HEK293 (cell line): Measurements from ENCODE around the gene KCNMB4.

ENCODE experiments used
- CTCF ChIP-seq: fragments of 450-650 bp; formaldehyde crosslinking; IDR thresholded peaks from 2 replicates; pipeline ENCODE4 v1.5.1; 2016; ENCODE audit warnings: missing biosample characterization, missing genetic modification characterization
- HOXA7 ChIP-seq: sonication (generic); formaldehyde crosslinking; IDR thresholded peaks from 2 replicates; pipeline ENCODE4 v1.8.1; 2022; ENCODE audit warnings: missing genetic modification reagents, borderline replicate concordance
- KLF7 ChIP-seq: fragments of 450-650 bp; formaldehyde crosslinking; IDR thresholded peaks from 2 replicates; pipeline ENCODE4 v1.5.1; 2016; ENCODE audit warnings: missing biosample characterization, missing genetic modification characterization, borderline replicate concordance
- REST ChIP-seq: fragments of 450-650 bp; formaldehyde crosslinking; IDR thresholded peaks from 2 replicates; pipeline ENCODE4 v1.5.1; 2016; ENCODE audit warnings: missing biosample characterization, missing genetic modification characterization
- SETDB1 ChIP-seq: IDR thresholded peaks from one replicate; pipeline ENCODE4 v1.6.1; 2017; ENCODE audit warnings: mild to moderate bottlenecking, low read length, moderate library complexity, mixed read lengths; ENCODE audit not compliant: insufficient read length
- TSHZ1 ChIP-seq: fragments of 450-650 bp; formaldehyde crosslinking; IDR thresholded peaks from 2 replicates; pipeline ENCODE4 v1.5.1; 2016; ENCODE audit warnings: missing biosample characterization, missing genetic modification characterization, borderline replicate concordance
- YY1 ChIP-seq: fragments of 450-650 bp; formaldehyde crosslinking; IDR thresholded peaks from 2 replicates; pipeline ENCODE4 v1.5.1; 2018; ENCODE audit warnings: missing biosample characterization, missing genetic modification characterization
- ZNF114 ChIP-seq: fragments of 450-650 bp; formaldehyde crosslinking; IDR thresholded peaks from 2 replicates; pipeline ENCODE4 v1.5.0; 2017; ENCODE audit warnings: missing biosample characterization, missing genetic modification characterization
- ZNF48 ChIP-seq: fragments of 450-650 bp; formaldehyde crosslinking; IDR thresholded peaks from 2 replicates; pipeline ENCODE4 v1.5.1; 2016; ENCODE audit warnings: missing biosample characterization, missing genetic modification characterization
- ZNF510 ChIP-seq: fragments of 450-650 bp; formaldehyde crosslinking; IDR thresholded peaks from 2 replicates; pipeline ENCODE4 v1.5.1; 2018; ENCODE audit warnings: mild to moderate bottlenecking, missing genetic modification characterization, missing biosample characterization; ENCODE audit not compliant: insufficient replicate concordance
- ZNF514 ChIP-seq: fragments of 450-650 bp; formaldehyde crosslinking; IDR thresholded peaks from 2 replicates; pipeline ENCODE4 v1.5.1; 2016; ENCODE audit warnings: missing biosample characterization, missing genetic modification characterization
- ZNF660 ChIP-seq: fragments of 450-650 bp; IDR thresholded peaks from 2 replicates; pipeline ENCODE4 v1.5.1; 2018; ENCODE audit warnings: missing biosample characterization, mild to moderate bottlenecking, missing genetic modification characterization

- TF ChIP-seq CTCF (tag by site-specific recombination): no peak
- TF ChIP-seq HOXA7 (CRISPR knock-in tag): no peak
- TF ChIP-seq TSHZ1 (tag by site-specific recombination): no peak
- no peak for TF ChIP-seq ZNF48 (tag by site-specific recombination)
- TF ChIP-seq REST (tag by site-specific recombination): no peak
- no peak for TF ChIP-seq SETDB1
- no peak for TF ChIP-seq YY1 (tag by site-specific recombination)
- no peak for TF ChIP-seq ZNF660 (tag by site-specific recombination)
- TF ChIP-seq ZNF510 (tag by site-specific recombination): no peak
- TF ChIP-seq ZNF514 (tag by site-specific recombination): no peak
- TF ChIP-seq KLF7 (tag by site-specific recombination): no peak
- no peak for TF ChIP-seq ZNF114
These were observed 5.9 kb upstream of the KCNMB4 start for GRCh38 chr12:70360218-70360617.
